Neural cell (in vitro differentiated cells): ENCODE results near the gene ARFRP1. TPM values are rescaled to one million over a fixed set of nuclear protein-coding genes. Genes with fewer than 3 reads are reported as not detected.

ENCODE experiments used
- H2AFZ ChIP-seq: fragments of 200-600, 300-800 bp; sonication (generic), shearing (Covaris generic); 2 replicates; pipeline ENCODE4 v1.6.0; 2014; ENCODE audit warnings: low read depth, mild to moderate bottlenecking, antibody characterized with exemption, low read length, moderate library complexity
- H3F3A ChIP-seq: fragments of 200-600 bp; shearing (Covaris generic); 2 replicates; pipeline ENCODE4 v1.6.1; 2016; ENCODE audit warnings: mild to moderate bottlenecking, moderate library complexity, mixed read lengths, antibody characterized with exemption, low read length; ENCODE audit not compliant: insufficient read depth, poor library complexity, severe bottlenecking
- H3K27ac ChIP-seq: fragments of 200-600, 300-800 bp; sonication (generic), shearing (Covaris generic); 2 replicates; pipeline ENCODE4 v1.5.1; 2014; ENCODE audit warnings: mild to moderate bottlenecking, low read length, moderate library complexity
- H3K27me3 ChIP-seq: fragments of 300-800, 200-600 bp; sonication (generic), shearing (Covaris generic); 2 replicates; pipeline ENCODE4 v1.6.0; 2014; ENCODE audit warnings: mild to moderate bottlenecking, low read depth, low read length, moderate library complexity; ENCODE audit not compliant: insufficient read depth
- H3K36me3 ChIP-seq: fragments of 300-800, 200-600 bp; sonication (generic), shearing (Covaris generic); 2 replicates; pipeline ENCODE4 v1.5.1; 2014; ENCODE audit warnings: mild to moderate bottlenecking, antibody characterized with exemption, low read length, moderate library complexity; ENCODE audit not compliant: insufficient read depth
- H3K4me2 ChIP-seq: fragments of 300-800, 200-600 bp; sonication (generic), shearing (Covaris generic); 2 replicates; pipeline ENCODE4 v1.6.0; 2014; ENCODE audit warnings: mild to moderate bottlenecking, low read length
- H3K4me3 ChIP-seq: fragments of 300-800, 200-600 bp; sonication (generic), shearing (Covaris generic); 2 replicates; pipeline ENCODE4 v1.5.1; 2014; ENCODE audit warnings: mild to moderate bottlenecking, low read length, moderate library complexity
- H3K79me2 ChIP-seq: fragments of 200-600 bp; shearing (Covaris generic); replicated peaks from 2 replicates; pipeline ENCODE4 v1.6.0; 2014; ENCODE audit warnings: mild to moderate bottlenecking, low read length, moderate library complexity; ENCODE audit not compliant: insufficient read depth
- H3K9ac ChIP-seq: fragments of 300-800, 200-600 bp; sonication (generic), shearing (Covaris generic); 2 replicates; pipeline ENCODE4 v1.6.1; 2016; ENCODE audit warnings: mild to moderate bottlenecking, low read length, mixed read lengths
- H3K9me2 ChIP-seq: fragments of 200-600 bp; shearing (Covaris generic); 2 replicates; pipeline ENCODE4 v1.6.1; 2016; ENCODE audit warnings: mild to moderate bottlenecking, low read length, mixed read lengths; ENCODE audit not compliant: insufficient read depth
- H3K9me3 ChIP-seq: fragments of 200-600, 300-800 bp; sonication (generic), shearing (Covaris generic); 2 replicates; pipeline ENCODE4 v1.6.1; 2016; ENCODE audit warnings: mild to moderate bottlenecking, mixed run types, low read length, moderate library complexity, mixed read lengths
- H4K20me1 ChIP-seq: fragments of 200-600 bp; shearing (Covaris generic); 2 replicates; pipeline ENCODE4 v1.6.1; 2016; ENCODE audit warnings: mild to moderate bottlenecking, mixed run types; ENCODE audit not compliant: insufficient read depth
- CTCF ChIP-seq: fragments of 450-650 bp; IDR thresholded peaks from 2 replicates; pipeline ENCODE4 v1.5.1; 2014; ENCODE audit warnings: antibody characterized with exemption, mild to moderate bottlenecking, moderate library complexity; ENCODE audit not compliant: poor library complexity, severe bottlenecking
- EP300 ChIP-seq: fragments of 450-650 bp; conservative IDR thresholded peaks from 2 replicates; pipeline ENCODE4 v1.6.1; 2014; ENCODE audit warnings: antibody characterized with exemption, mild to moderate bottlenecking, moderate library complexity; ENCODE audit not compliant: poor library complexity, severe bottlenecking
- EZH2 ChIP-seq: fragments of 200-600, 300-800 bp; shearing (Covaris generic), sonication (generic); IDR thresholded peaks from 2 replicates; pipeline ENCODE4 v1.6.1; 2014; ENCODE audit warnings: antibody characterized with exemption, low read length, borderline replicate concordance, mild to moderate bottlenecking; ENCODE audit not compliant: insufficient read depth, poor library complexity, severe bottlenecking
- MXI1 ChIP-seq: fragments of 450-650 bp; conservative IDR thresholded peaks from 2 replicates; pipeline ENCODE4 v1.6.1; 2014; ENCODE audit warnings: antibody characterized with exemption, mild to moderate bottlenecking; ENCODE audit not compliant: poor library complexity, severe bottlenecking
- POLR2AphosphoS5 ChIP-seq: IDR thresholded peaks from 2 replicates; pipeline ENCODE4 v1.6.1; 2012
- RAD21 ChIP-seq: fragments of 450-650 bp; conservative IDR thresholded peaks from 2 replicates; pipeline ENCODE4 v1.6.1; 2014; ENCODE audit warnings: antibody characterized with exemption, mild to moderate bottlenecking, moderate library complexity
- REST ChIP-seq: IDR thresholded peaks from 2 replicates; pipeline ENCODE4 v1.6.1; 2012; ENCODE audit warnings: borderline replicate concordance
- SMC3 ChIP-seq: fragments of 450-650 bp; conservative IDR thresholded peaks from 2 replicates; pipeline ENCODE4 v1.6.1; 2014; ENCODE audit warnings: antibody characterized with exemption, mild to moderate bottlenecking, moderate library complexity; ENCODE audit not compliant: poor library complexity
- TAF1 ChIP-seq: IDR thresholded peaks from 2 replicates; pipeline ENCODE4 v1.6.1; 2012; ENCODE audit warnings: low read depth
- polyA plus RNA-seq: library from polyadenylated mRNA; depleted of rRNA; stranded (reverse); fragments of >200 nt; gene quantifications from 2 replicates; pipeline ENCODE4 v1.2.3, GENCODE V29; 2014

Gene ARFRP1
- polyA plus RNA-seq, 1 donor from 2014 or later = 70.9 TPM

GRCh38 chr20:63702751-63703470 is 4.9 kb downstream of the ARFRP1 start:
- no peak overlapping the region for H3K9ac ChIP-seq
- no peaks in the 10 kb centered on the region for H3K9me3 ChIP-seq
- no peaks in the 10 kb centered on the region for H3K9me2 ChIP-seq
- H4K20me1 ChIP-seq = no peaks in the 10 kb centered on the region
- peaks cover 6% of the 10 kb centered on the region for H3K79me2 ChIP-seq
- no peak overlapping the region for H3K27ac ChIP-seq
- no peak for TF ChIP-seq EP300
- TF ChIP-seq MXI1 = no peak
- H3K36me3 ChIP-seq = no peaks in the 10 kb centered on the region
- no peaks in the 10 kb centered on the region for H3F3A ChIP-seq
- H3K27me3 ChIP-seq = no peaks in the 10 kb centered on the region
- no peak overlapping the region for H2AFZ ChIP-seq
- H3K4me2 ChIP-seq = no peak overlapping the region
- H3K4me3 ChIP-seq = no peak overlapping the region

GRCh38 chr20:63702036-63702665 is 5.6 kb downstream of the ARFRP1 start:
- H3K9me2 ChIP-seq = no peaks in the 10 kb centered on the region
- H3K36me3 ChIP-seq = no peaks in the 10 kb centered on the region
- H3K27ac ChIP-seq = no peak overlapping the region
- no peaks in the 10 kb centered on the region for H4K20me1 ChIP-seq
- H3K27me3 ChIP-seq = no peaks in the 10 kb centered on the region
- H2AFZ ChIP-seq = no peak overlapping the region
- TF ChIP-seq CTCF (no peak), POLR2AphosphoS5 (no peak), SMC3 (no peak), TAF1 (no peak), MXI1 (no peak), RAD21 (no peak), EZH2 (no peak), EP300 (no peak), REST (no peak)
- H3K9me3 ChIP-seq = no peaks in the 10 kb centered on the region
- H3K4me2 ChIP-seq = no peak overlapping the region
- H3F3A ChIP-seq = no peaks in the 10 kb centered on the region
- no peak overlapping the region for H3K9ac ChIP-seq
- no peak overlapping the region for H3K4me3 ChIP-seq
- peaks cover 6% of the 10 kb centered on the region for H3K79me2 ChIP-seq
